ENCODE results near the gene HSF2.

- TF ChIP-seq CTCF (IDR thresholded peaks at IDR 0.05) (no peak), POLR2A (IDR thresholded peaks at IDR 0.05) (no peak)
These were observed 35.5 kb upstream of the HSF2 start for GRCh38 chr6:122363769-122364483.

Measured in esophagus squamous epithelium (tissue), 4 donors.